B cell (primary cell): ENCODE measurements around the gene MGST1. TPM values are rescaled to one million over a fixed set of nuclear protein-coding genes. Genes with fewer than 3 reads are reported as not detected.

Source experiments
- ATAC-seq: fragments of 200-7000 bp; cut with Tn5 transposase; one replicate; pipeline ENCODE4 v1.10.0; 2021; ENCODE audit warnings: low read depth, mild to moderate bottlenecking, moderate number of reproducible peaks, moderate library complexity
- CTCF ChIA-PET: fragments of 350-600 bp; sonication (Branson Sonifier 250); formaldehyde crosslinking; loops from one replicate; lab custom pipeline; 2021; ENCODE audit warnings: antibody characterized with exemption, inconsistent platforms; lab: Charles Lee
- POLR2A ChIA-PET: fragments of 350-600 bp; sonication (Branson Sonifier 250); formaldehyde crosslinking; loops from one replicate; lab custom pipeline; 2021; ENCODE audit warnings: antibody characterized with exemption; lab: Charles Lee
- DNase-seq: peaks from one replicate; pipeline ENCODE4 v3.0.0; 2013
- H2AFZ ChIP-seq: 2 replicates; pipeline ENCODE4 v1.6.1; 2012; ENCODE audit warnings: mild to moderate bottlenecking, low read depth, low read length; ENCODE audit not compliant: insufficient read depth, poor library complexity, severe bottlenecking
- H3K27ac ChIP-seq, 2 donors: 1 replicate in 1 of 2; 2 replicates in 1 of 2; pipeline ENCODE4 v1.5.1; 2012 to 2013; ENCODE audit warnings: low read length in 2 of 2, mild to moderate bottlenecking in 2 of 2, moderate library complexity in 1 of 2
- H3K27me3 ChIP-seq, 4 experiments: fragments of 200-600 bp in 1 of 4; sonication (generic) in 1 of 4; replicated peaks in 1 of 4; 1 replicate in 2 of 4; 2 replicates in 2 of 4; pipeline versions ENCODE4 v1.6.1 to v1.7.0; 2013 to 2016; ENCODE audit warnings: low read length in 3 of 4, mild to moderate bottlenecking in 2 of 4, mixed read lengths in 1 of 4, moderate library complexity in 1 of 4; ENCODE audit not compliant: insufficient read depth in 4 of 4, control insufficient read depth in 3 of 4; ENCODE audit errors: control extremely low read depth in 1 of 4
- H3K36me3 ChIP-seq, 2 experiments: replicated peaks in 1 of 2; 1 replicate in 1 of 2; 2 replicates in 1 of 2; pipeline versions ENCODE4 v1.6.1 to v1.7.1; 2013; ENCODE audit warnings: low read length in 1 of 2; ENCODE audit not compliant: insufficient read depth in 2 of 2, control insufficient read depth in 1 of 2; ENCODE audit errors: control extremely low read depth in 1 of 2, extremely low read depth in 1 of 2
- H3K4me1 ChIP-seq, 2 donors: fragments of 200-600 bp in 1 of 2; sonication (generic) in 1 of 2; 1 replicate in 1 of 2; 2 replicates in 1 of 2; pipeline versions ENCODE4 v1.5.1 to v1.6.1; 2013 to 2017; ENCODE audit warnings: low read length in 2 of 2; ENCODE audit not compliant: control insufficient read depth in 2 of 2, insufficient read depth in 2 of 2
- H3K4me2 ChIP-seq: replicated peaks from 2 replicates; pipeline ENCODE3; 2012; ENCODE audit warnings: mild to moderate bottlenecking, low read depth, low read length; ENCODE audit not compliant: poor library complexity, severe bottlenecking
- H3K4me3 ChIP-seq, 5 experiments: fragments of 200-600 bp in 1 of 5; sonication (generic) in 1 of 5; 1 replicate in 3 of 5; 2 replicates in 2 of 5; pipeline versions ENCODE4 v1.5.1 to v1.7.0; 2011 to 2016; ENCODE audit warnings: low read length in 4 of 5, mild to moderate bottlenecking in 4 of 5, low read depth in 2 of 5, control low read depth in 1 of 5, moderate library complexity in 1 of 5; ENCODE audit not compliant: insufficient read depth in 1 of 5; ENCODE audit errors: control extremely low read depth in 1 of 5, extremely low read depth in 1 of 5
- H3K79me2 ChIP-seq: fragments of 200-600 bp; sonication (generic); one replicate; pipeline ENCODE4 v1.6.0; 2016; ENCODE audit warnings: low read length; ENCODE audit not compliant: control insufficient read depth, insufficient read depth
- H3K9ac ChIP-seq: fragments of 200-600 bp; sonication (generic); 2 replicates; pipeline ENCODE4 v1.6.1; 2017; ENCODE audit warnings: mild to moderate bottlenecking, low read length, moderate library complexity
- H3K9me3 ChIP-seq, 3 donors: one replicate each; pipeline versions ENCODE4 v1.6.1 to v1.7.1; 2013; ENCODE audit warnings: low read length in 2 of 3; ENCODE audit not compliant: control insufficient read depth in 2 of 3, insufficient read depth in 1 of 3; ENCODE audit errors: control extremely low read depth in 1 of 3
- H4K20me1 ChIP-seq: 2 replicates; pipeline ENCODE4 v1.6.0; 2012; ENCODE audit warnings: mild to moderate bottlenecking, low read length; ENCODE audit not compliant: insufficient read depth, control insufficient read depth, poor library complexity, severe bottlenecking
- H3K27ac Mint-ChIP-seq: one replicate; pipeline ENCODE4 v1.8.0; 2021; ENCODE audit warnings: mixed read lengths
- H3K27me3 Mint-ChIP-seq: one replicate; pipeline ENCODE4 v1.8.0; 2021; ENCODE audit warnings: mixed read lengths
- H3K4me1 Mint-ChIP-seq: one replicate; pipeline ENCODE4 v1.8.0; 2021; ENCODE audit warnings: mixed read lengths
- H3K4me3 Mint-ChIP-seq: one replicate; pipeline ENCODE4 v1.8.0; 2021; ENCODE audit warnings: mixed read lengths
- H3K9me3 Mint-ChIP-seq: one replicate; pipeline ENCODE4 v1.8.0; 2022; ENCODE audit warnings: mixed read lengths; ENCODE audit not compliant: insufficient read depth
- CTCF ChIP-seq: fragments of 200-600 bp; IDR thresholded peaks from one replicate; pipeline ENCODE4 v1.8.0; 2022; ENCODE audit warnings: antibody characterized with exemption, mild to moderate bottlenecking
- EZH2 ChIP-seq: IDR thresholded peaks from 2 replicates; pipeline ENCODE4 v1.6.1; 2012; ENCODE audit warnings: borderline replicate concordance, low read depth, mild to moderate bottlenecking, moderate library complexity, low read length; ENCODE audit not compliant: insufficient read depth, poor library complexity, severe bottlenecking
- WGBS: methylation state at CpG from one replicate; pipeline ENCODE4 v1.1.5; 2013; ENCODE audit warnings: missing lambda C conversion rate; ENCODE audit not compliant: insufficient coverage; 5-methylcytosine and 5-hydroxymethylcytosine counted together
- intact Hi-C: fragments of 100-400 bp; cut with micrococcal nuclease; formaldehyde crosslinking; loops from one replicate; pipeline ENCODE4 v1.10.0; 2022
- polyA plus RNA-seq: library from polyadenylated mRNA; depleted of rRNA; stranded (reverse); fragments of >200 nt; gene quantifications from 2 replicates; pipeline ENCODE4 v1.2.3, GENCODE V29; 2012
- total RNA-seq, 2 donors: library from RNA; stranded (reverse); fragments of 120-200 nt in 1 of 2; gene quantifications; 1 replicate in 1 of 2; 2 replicates in 1 of 2; pipeline versions ENCODE4 v1.2.3 to v1.2.4, GENCODE V29; 2013 to 2022

MGST1 gene
- total and polyA plus RNA-seq, 2 donors (not counting 1 experiment from before 2014, with no cell fraction given), result 0.25 TPM; not detected in 1

- TF ChIP-seq EZH2 (no peak), CTCF (no peak)
- H3K27ac Mint-ChIP-seq, result no peak overlapping the region
- H3K9me3 Mint-ChIP-seq, result no peaks in the 10 kb centered on the region
- Histone ChIP-seq H3K27me3 (no peaks in the 10 kb centered on the region), H3K9ac (no peak overlapping the region), H3K4me3 (no peak overlapping the region), H3K36me3 (no peaks in the 10 kb centered on the region), H3K4me2 (no peak overlapping the region), H3K79me2 (no peaks in the 10 kb centered on the region), H3K9me3 (peaks cover 0 to 4% (median 0%) of the 10 kb centered on the region in 3 donors), H3K27ac (no peak overlapping the region), H2AFZ (no peak overlapping the region), H4K20me1 (no peaks in the 10 kb centered on the region), H3K4me1 (no peaks in the 10 kb centered on the region)
- ChIA-PET POLR2A (no interaction called here), CTCF (no interaction called here)
- no peaks in the 10 kb centered on the region for H3K27me3 Mint-ChIP-seq
- WGBS, result no CpG with 5 or more reads among the region's 1 CpG
- no peaks in the 10 kb centered on the region for H3K4me1 Mint-ChIP-seq
- intact Hi-C loops, result no loop called here
- H3K4me3 Mint-ChIP-seq, result no peak overlapping the region
- no peak for ATAC-seq
- DNase-seq, result no peak
Observed at GRCh38 chr12:16310934-16311333, 36.5 kb upstream of the MGST1 start.

GRCh38 chr12:16323010-16323409, 24.4 kb upstream of the MGST1 start:
- ATAC-seq (no peak), DNase-seq (no peak)
- Histone ChIP-seq H3K79me2 (no peaks in the 10 kb centered on the region), H3K27me3 (no peaks in the 10 kb centered on the region), H3K9me3 (peaks cover 0 to 4% (median 2%) of the 10 kb centered on the region in 3 donors), H3K4me1 (no peaks in the 10 kb centered on the region), H3K9ac (no peak overlapping the region), H3K4me2 (no peak overlapping the region), H4K20me1 (no peaks in the 10 kb centered on the region), H3K36me3 (no peaks in the 10 kb centered on the region), H3K4me3 (no peak overlapping the region), H2AFZ (no peak overlapping the region), H3K27ac (no peak overlapping the region)
- CTCF ChIA-PET, result no interaction called here
- TF ChIP-seq CTCF, result no peak
- no peak for TF ChIP-seq EZH2
- no CpG with 5 or more reads among the region's 1 CpG for WGBS
- Mint-ChIP-seq H3K27ac (no peak overlapping the region), H3K9me3 (peaks cover 7% of the 10 kb centered on the region), H3K27me3 (no peaks in the 10 kb centered on the region), H3K4me3 (no peak overlapping the region), H3K4me1 (no peaks in the 10 kb centered on the region)
- POLR2A ChIA-PET, result no interaction called here
- intact Hi-C loops, result no loop called here
